Measurements from ENCODE around the gene TLR8.

TLR8 gene

GRCh38 chrX:12912791-12913482, 6.5 kb downstream of the TLR8 start:
- peaks cover 17% of the 10 kb centered on the region for H3K9me3 Mint-ChIP-seq
- H3K27me3 Mint-ChIP-seq (ENCODE audit: low read depth, poor library complexity): no peaks in the 10 kb centered on the region
- H3K4me3 Mint-ChIP-seq: no peak overlapping the region
- no peaks in the 10 kb centered on the region for H3K4me1 Mint-ChIP-seq
- no peaks in the 10 kb centered on the region for H3K36me3 Mint-ChIP-seq (ENCODE audit: low read depth)
- TF ChIP-seq CTCF (IDR thresholded peaks at IDR 0.05): no peak
- H3K27ac Mint-ChIP-seq: no peak overlapping the region
- DNase-seq: no peak

GRCh38 chrX:12917753-12918152, 11.3 kb downstream of the TLR8 start:
- no peak for TF ChIP-seq CTCF (IDR thresholded peaks at IDR 0.05)
- Mint-ChIP-seq H3K4me3 (no peak overlapping the region), H3K9me3 (peaks cover 30% of the 10 kb centered on the region), H3K27ac (no peak overlapping the region), H3K27me3 (ENCODE audit: low read depth, poor library complexity) (no peaks in the 10 kb centered on the region), H3K36me3 (ENCODE audit: low read depth) (no peaks in the 10 kb centered on the region), H3K4me1 (no peaks in the 10 kb centered on the region)
- DNase-seq: no peak

- H3K9me3 Mint-ChIP-seq: peaks cover 36% of the 10 kb centered on the region
Measured at GRCh38 chrX:12919051-12919450, 12.6 kb downstream of the TLR8 start.

GRCh38 chrX:12919620-12920019, 13.2 kb downstream of the TLR8 start:
- TF ChIP-seq CTCF (IDR thresholded peaks at IDR 0.05): no peak
- no peak for DNase-seq
- H3K4me1 Mint-ChIP-seq: no peaks in the 10 kb centered on the region
- no peak overlapping the region for H3K27ac Mint-ChIP-seq
- H3K4me3 Mint-ChIP-seq: no peak overlapping the region
- H3K36me3 Mint-ChIP-seq (ENCODE audit: low read depth): no peaks in the 10 kb centered on the region
- peaks cover 38% of the 10 kb centered on the region for H3K9me3 Mint-ChIP-seq
- peaks cover 10% of the 10 kb centered on the region for H3K27me3 Mint-ChIP-seq (ENCODE audit: low read depth, poor library complexity)

More at GRCh38 chrX:12919051-12919450, 12.6 kb downstream of the TLR8 start:
- TF ChIP-seq CTCF (IDR thresholded peaks at IDR 0.05): no peak
- DNase-seq: no peak
- Mint-ChIP-seq H3K27me3 (ENCODE audit: low read depth, poor library complexity) (peaks cover 7% of the 10 kb centered on the region), H3K4me3 (no peak overlapping the region), H3K27ac (no peak overlapping the region), H3K36me3 (ENCODE audit: low read depth) (no peaks in the 10 kb centered on the region), H3K4me1 (no peaks in the 10 kb centered on the region)

GRCh38 chrX:12920990-12921389, 14.6 kb downstream of the TLR8 start:
- no peak for DNase-seq
- TF ChIP-seq CTCF (IDR thresholded peaks at IDR 0.05): no peak
- H3K4me3 Mint-ChIP-seq: no peak overlapping the region
- peaks cover 11% of the 10 kb centered on the region for H3K27me3 Mint-ChIP-seq (ENCODE audit: low read depth, poor library complexity)
- H3K9me3 Mint-ChIP-seq: peaks cover 43% of the 10 kb centered on the region
- no peaks in the 10 kb centered on the region for H3K4me1 Mint-ChIP-seq
- H3K36me3 Mint-ChIP-seq (ENCODE audit: low read depth): no peaks in the 10 kb centered on the region
- no peak overlapping the region for H3K27ac Mint-ChIP-seq

All from nephron progenitor cell (in vitro differentiated cells).